CD14-positive monocyte (primary cell): Measurements from ENCODE around the gene BBS9. TPM values are rescaled to one million over a fixed set of nuclear protein-coding genes. Genes with fewer than 3 reads are reported as not detected.

ENCODE experiments used
- DNase-seq, 3 donors: peaks; one replicate each; pipeline ENCODE4 v3.0.0-alpha.2; 2011 to 2022
- H2AFZ ChIP-seq: 2 replicates; pipeline ENCODE4 v1.6.0; 2012; ENCODE audit warnings: mild to moderate bottlenecking, low read depth, low read length, inconsistent platforms; ENCODE audit not compliant: insufficient read depth, poor library complexity, severe bottlenecking
- H3K27ac ChIP-seq, 2 donors: 1 replicate in 1 of 2; 2 replicates in 1 of 2; pipeline ENCODE4 v1.5.1; 2012 to 2013; ENCODE audit warnings: low read length in 2 of 2, control low read depth in 1 of 2, inconsistent platforms in 1 of 2, low read depth in 1 of 2, mild to moderate bottlenecking in 1 of 2
- H3K27me3 ChIP-seq, 2 donors: one replicate each; pipeline versions ENCODE4 v1.6.0 to v1.6.1; 2011 to 2013; ENCODE audit warnings: low read length in 2 of 2; ENCODE audit not compliant: control insufficient read depth in 2 of 2, insufficient read depth in 2 of 2
- H3K36me3 ChIP-seq, 2 donors: replicated peaks in 1 of 2; 1 replicate in 1 of 2; 2 replicates in 1 of 2; pipeline versions ENCODE4 v1.5.1 to v1.6.1; 2012 to 2013; ENCODE audit warnings: low read length in 2 of 2, control low read depth in 1 of 2, inconsistent platforms in 1 of 2, mild to moderate bottlenecking in 1 of 2; ENCODE audit not compliant: insufficient read depth in 2 of 2, control insufficient read depth in 1 of 2
- H3K4me1 ChIP-seq, 2 donors: 1 replicate in 1 of 2; 2 replicates in 1 of 2; pipeline versions ENCODE4 v1.5.1 to v1.6.1; 2012 to 2013; ENCODE audit warnings: low read length in 2 of 2, control low read depth in 1 of 2, inconsistent platforms in 1 of 2, mild to moderate bottlenecking in 1 of 2, moderate library complexity in 1 of 2; ENCODE audit not compliant: insufficient read depth in 2 of 2, control insufficient read depth in 1 of 2
- H3K4me2 ChIP-seq: replicated peaks from 2 replicates; pipeline ENCODE3; 2012; ENCODE audit warnings: low read length, moderate library complexity, mild to moderate bottlenecking; ENCODE audit not compliant: poor library complexity, severe bottlenecking; ENCODE audit errors: extremely low read depth
- H3K4me3 ChIP-seq, 3 experiments: fragments of 200-600 bp in 1 of 3; sonication (generic) in 1 of 3; replicated peaks in 1 of 3; 1 replicate in 2 of 3; 2 replicates in 1 of 3; pipeline ENCODE4 v1.5.1; 2011 to 2013; ENCODE audit warnings: low read length in 3 of 3, mild to moderate bottlenecking in 3 of 3, control low read depth in 2 of 3, low read depth in 2 of 3, inconsistent platforms in 1 of 3, moderate library complexity in 1 of 3
- H3K79me2 ChIP-seq: 2 replicates; pipeline ENCODE4 v1.6.0; 2012; ENCODE audit warnings: mild to moderate bottlenecking, control low read depth, inconsistent platforms, low read length, moderate library complexity; ENCODE audit not compliant: insufficient read depth
- H3K9ac ChIP-seq: 2 replicates; pipeline ENCODE4 v1.6.0; 2017; ENCODE audit warnings: low read length, mild to moderate bottlenecking; ENCODE audit not compliant: insufficient read depth, poor library complexity, severe bottlenecking
- H3K9me3 ChIP-seq, 2 donors: replicated peaks in 1 of 2; 1 replicate in 1 of 2; 2 replicates in 1 of 2; pipeline versions ENCODE4 v1.5.1 to v1.6.1; 2012 to 2013; ENCODE audit warnings: low read length in 2 of 2, control low read depth in 1 of 2; ENCODE audit not compliant: control insufficient read depth in 1 of 2, insufficient read depth in 1 of 2
- H4K20me1 ChIP-seq: 2 replicates; pipeline ENCODE4 v1.6.0; 2012; ENCODE audit warnings: mild to moderate bottlenecking, low read length, control low read depth, moderate library complexity; ENCODE audit not compliant: insufficient read depth
- H3K27ac Mint-ChIP-seq, 7 donors: one replicate each; pipeline ENCODE4 v1.8.0; 2020; ENCODE audit warnings: mild to moderate bottlenecking in 7 of 7, mixed read lengths in 7 of 7, moderate library complexity in 6 of 7, inconsistent platforms in 2 of 7
- H3K27me3 Mint-ChIP-seq, 3 donors: one replicate each; pipeline ENCODE4 v1.8.0; 2021 to 2022; ENCODE audit warnings: low read depth in 3 of 3, mild to moderate bottlenecking in 3 of 3, mixed read lengths in 3 of 3, moderate library complexity in 3 of 3, inconsistent platforms in 1 of 3
- H3K36me3 Mint-ChIP-seq, 2 donors: one replicate each; pipeline ENCODE4 v1.8.0; 2020; ENCODE audit warnings: mixed read lengths in 2 of 2, inconsistent platforms in 1 of 2, mild to moderate bottlenecking in 1 of 2
- H3K4me1 Mint-ChIP-seq: one replicate; pipeline ENCODE4 v1.8.0; 2020; ENCODE audit warnings: mild to moderate bottlenecking, mixed read lengths
- H3K4me3 Mint-ChIP-seq, 2 donors: one replicate each; pipeline ENCODE4 v1.8.0; 2020; ENCODE audit warnings: mild to moderate bottlenecking in 2 of 2, mixed read lengths in 2 of 2, moderate library complexity in 1 of 2
- H3K9me3 Mint-ChIP-seq, 7 donors: one replicate each; pipeline ENCODE4 v1.8.0; 2020 to 2022; ENCODE audit warnings: mixed read lengths in 7 of 7, mild to moderate bottlenecking in 6 of 7, moderate library complexity in 6 of 7, inconsistent platforms in 2 of 7
- CTCF ChIP-seq: fragments of 200-600 bp; IDR thresholded peaks from one replicate; pipeline ENCODE4 v1.8.0; 2022; ENCODE audit warnings: antibody characterized with exemption, mild to moderate bottlenecking
- WGBS: methylation state at CpG from one replicate; pipeline ENCODE4 v1.1.5; 2013; ENCODE audit warnings: missing lambda C conversion rate; ENCODE audit not compliant: insufficient coverage; 5-methylcytosine and 5-hydroxymethylcytosine counted together
- intact Hi-C, 2 donors: fragments of 100-400 bp; cut with micrococcal nuclease; formaldehyde crosslinking; loops; one replicate each; pipeline versions ENCODE4 v1.15.0 to v1.15.1; 2023
- polyA plus RNA-seq, 3 donors: library from polyadenylated mRNA; depleted of rRNA in 1 of 3; unstranded in 2 of 3; stranded (reverse) in 1 of 3; fragments of 300-500 nt in 2 of 3; fragments of >200 nt in 1 of 3; fragmentation: Illumina TruSeq in 2 of 3; gene quantifications; 1 replicate in 2 of 3; 2 replicates in 1 of 3; pipeline ENCODE4 v1.2.3, GENCODE V29; 2012 to 2021

The BBS9 gene
- polyA plus RNA-seq, 3 donors = 4.9 to 7.5 (median 6.8) TPM

- no peak overlapping the region for H3K4me3 Mint-ChIP-seq
- 82% methylated on average over 2 of the region's 4 CpGs for WGBS
- no peaks in the 10 kb centered on the region for H3K4me1 Mint-ChIP-seq
- Histone ChIP-seq H2AFZ (no peak overlapping the region), H3K9ac (no peak overlapping the region), H3K4me2 (no peak overlapping the region), H3K4me1 (no peaks in the 10 kb centered on the region), H3K27ac (no peak overlapping the region), H3K27me3 (no peaks in the 10 kb centered on the region), H3K79me2 (no peaks in the 10 kb centered on the region), H3K36me3 (no peaks in the 10 kb centered on the region), H4K20me1 (no peaks in the 10 kb centered on the region), H3K9me3 (no peaks in the 10 kb centered on the region), H3K4me3 (no peak overlapping the region)
- no peak for TF ChIP-seq CTCF
- no peak overlapping the region for H3K27ac Mint-ChIP-seq
- DNase-seq = no peak
- H3K36me3 Mint-ChIP-seq = no peaks in the 10 kb centered on the region
- intact Hi-C loops = no loop called here
- no peaks in the 10 kb centered on the region for H3K27me3 Mint-ChIP-seq
- peaks cover 0 to 3% (median 0%) of the 10 kb centered on the region in 7 donors for H3K9me3 Mint-ChIP-seq
Measured at GRCh38 chr7:33554576-33554975, 425.2 kb downstream of the BBS9 start.

GRCh38 chr7:33556472-33556871 is 427.1 kb downstream of the BBS9 start:
- intact Hi-C loops = no loop called here
- no peak overlapping the region for H3K9ac ChIP-seq
- H3K4me3 ChIP-seq = no peak overlapping the region
- H3K27ac ChIP-seq = no peak overlapping the region
- H3K4me1 ChIP-seq = no peaks in the 10 kb centered on the region
- H2AFZ ChIP-seq = no peak overlapping the region
- no peaks in the 10 kb centered on the region for H3K36me3 ChIP-seq
- H3K79me2 ChIP-seq = no peaks in the 10 kb centered on the region
- Mint-ChIP-seq H3K36me3 (no peaks in the 10 kb centered on the region), H3K4me3 (no peak overlapping the region), H3K27ac (no peak overlapping the region), H3K9me3 (peaks cover 0 to 3% (median 0%) of the 10 kb centered on the region in 7 donors), H3K27me3 (no peaks in the 10 kb centered on the region), H3K4me1 (no peaks in the 10 kb centered on the region)
- DNase-seq = no peak
- TF ChIP-seq CTCF = no peak
- no peaks in the 10 kb centered on the region for H3K9me3 ChIP-seq
- H4K20me1 ChIP-seq = no peaks in the 10 kb centered on the region
- H3K27me3 ChIP-seq = no peaks in the 10 kb centered on the region
- H3K4me2 ChIP-seq = no peak overlapping the region
